NCI-H2107 treated with DMSO at 0.1 percent for 48 hours (cell line): ENCODE measurements around the gene AGPAT2.

Experiments used
- DNase-seq: peaks from one replicate; lab custom pipeline; 2025; ENCODE audit not compliant: unreplicated experiment; lab: John Stamatoyannopoulos, UW

AGPAT2 gene

DNA sequence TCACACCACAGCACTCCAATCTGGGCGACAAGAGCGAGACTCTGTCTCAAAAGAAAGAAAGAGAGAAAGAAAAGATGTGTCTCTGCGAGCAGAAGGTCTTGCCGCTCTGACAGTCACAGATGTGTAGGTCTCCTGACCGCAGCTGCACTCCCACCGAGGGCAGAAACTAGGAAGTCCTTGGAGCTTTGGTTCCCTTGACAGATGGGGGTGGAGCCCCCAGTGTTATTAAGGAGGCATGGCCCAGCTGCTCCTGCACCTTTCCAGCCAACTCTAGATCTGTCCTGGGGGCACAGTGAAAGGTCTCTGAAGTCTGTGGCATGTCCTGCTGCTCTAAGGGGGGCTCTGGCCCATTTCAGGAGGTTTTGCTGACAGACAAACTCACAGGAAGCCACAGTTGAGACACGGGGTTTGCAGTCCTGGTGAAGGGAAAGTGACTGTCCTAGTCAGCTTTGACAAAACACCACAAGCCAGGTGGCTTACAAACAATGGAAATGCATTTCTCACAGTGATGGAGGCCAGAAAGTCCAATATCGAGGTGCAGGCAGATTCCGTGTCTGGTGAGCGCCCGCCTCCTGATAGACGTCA lies 16.1 kb upstream of the AGPAT2 start:
- DNase-seq: no peak

DNA sequence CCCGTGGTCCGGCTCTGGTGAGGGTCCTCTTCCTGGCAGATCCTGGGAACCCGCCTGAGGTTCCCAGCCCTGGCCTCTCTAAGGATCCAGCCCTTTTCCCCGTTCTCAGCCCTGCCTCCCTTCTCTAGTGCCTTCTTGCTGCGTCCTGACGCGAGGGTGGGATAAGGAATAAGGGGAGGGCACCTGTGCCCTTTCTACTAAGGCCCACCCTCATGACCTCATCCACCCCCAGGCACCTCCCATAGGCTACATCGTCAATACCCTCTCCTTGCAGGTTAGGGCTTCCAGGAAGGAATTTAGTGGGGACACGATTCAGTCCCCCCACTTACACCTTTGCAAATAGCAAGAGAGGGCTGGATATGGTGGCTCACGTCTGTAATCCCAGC lies 14.4 kb upstream of the AGPAT2 start:
- no peak for DNase-seq

DNA sequence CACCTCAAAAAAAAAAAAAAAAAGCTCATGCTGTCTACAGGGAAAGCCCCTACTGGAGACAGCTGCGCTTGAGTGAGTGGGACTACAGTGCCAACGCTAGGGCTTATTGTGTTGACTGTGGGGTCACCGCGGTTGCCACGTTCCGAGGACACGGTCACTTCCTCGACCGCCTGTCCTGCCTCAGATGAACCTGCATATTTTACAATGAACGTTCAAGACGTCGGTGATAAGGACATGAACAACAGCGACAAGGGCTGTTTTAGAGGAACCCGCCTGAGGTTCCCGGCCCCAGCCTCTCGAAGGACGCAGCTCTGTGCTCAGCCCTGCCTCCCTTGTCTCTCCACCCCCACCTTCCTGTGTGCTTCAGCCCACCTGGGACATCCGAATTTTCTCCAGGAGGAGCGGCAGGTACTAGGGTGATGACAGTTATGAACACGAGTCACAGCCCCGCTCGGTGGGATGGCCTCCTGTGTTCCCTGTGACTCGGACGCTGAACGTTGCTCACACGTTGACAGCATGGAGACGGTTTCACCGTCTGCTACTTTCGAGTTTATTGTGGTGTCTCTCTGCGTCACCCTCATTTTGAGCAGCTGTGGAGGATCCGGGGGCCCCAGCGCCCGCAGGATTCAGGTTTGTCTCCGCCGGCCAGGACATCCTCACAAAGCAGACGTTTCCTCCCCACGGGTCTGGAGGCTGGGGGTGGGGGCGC lies 13.9 kb upstream of the AGPAT2 start:
- DNase-seq: no peak

DNA sequence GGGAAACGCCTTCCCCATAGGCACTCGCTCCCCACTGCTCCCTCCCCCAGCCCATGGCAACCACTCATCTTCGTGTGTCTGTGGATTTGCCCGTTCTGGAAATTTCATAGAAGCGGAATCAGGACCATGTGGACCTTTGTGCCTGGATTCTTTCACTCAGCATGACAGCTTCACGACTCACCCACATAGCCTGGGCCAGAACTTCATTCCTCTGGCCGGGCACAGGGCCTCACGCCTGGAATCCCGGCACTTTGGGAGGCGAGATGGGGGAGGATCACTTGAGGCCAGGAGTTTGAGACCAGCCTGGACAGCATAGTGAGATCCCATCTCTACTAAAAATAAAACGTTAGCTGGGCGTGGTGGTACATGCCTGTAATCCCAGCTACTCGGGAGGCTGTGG lies 13.0 kb upstream of the AGPAT2 start:
- DNase-seq: no peak

DNA sequence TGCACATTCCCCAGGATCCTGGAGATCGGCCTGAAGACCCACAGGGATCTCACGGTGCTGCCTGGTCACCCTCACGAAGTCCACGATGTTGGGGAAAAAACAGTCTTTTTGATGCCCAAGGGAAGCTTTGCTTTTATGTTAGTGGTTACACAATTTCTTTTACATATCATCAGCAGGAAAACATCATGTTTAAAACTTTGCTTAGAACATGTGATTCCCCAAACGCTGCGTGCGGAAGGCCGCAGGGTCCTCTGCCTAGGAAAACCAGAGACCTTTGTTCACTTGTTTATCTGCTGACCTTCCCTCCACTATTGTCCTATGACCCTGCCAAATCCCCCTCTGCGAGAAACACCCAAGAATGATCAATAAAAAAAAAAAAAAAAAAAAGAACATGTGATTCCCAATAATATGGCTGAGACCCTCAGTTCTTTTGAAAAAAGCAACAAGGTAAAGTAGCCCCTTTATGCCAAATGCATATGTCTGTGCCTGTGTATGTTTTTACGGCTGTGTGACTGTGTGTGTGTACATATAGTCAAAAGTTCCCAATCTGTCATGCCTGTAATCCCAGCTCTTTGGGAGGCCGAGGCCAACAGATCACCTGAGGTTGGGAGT lies 11.5 kb upstream of the AGPAT2 start:
- no peak for DNase-seq

DNA sequence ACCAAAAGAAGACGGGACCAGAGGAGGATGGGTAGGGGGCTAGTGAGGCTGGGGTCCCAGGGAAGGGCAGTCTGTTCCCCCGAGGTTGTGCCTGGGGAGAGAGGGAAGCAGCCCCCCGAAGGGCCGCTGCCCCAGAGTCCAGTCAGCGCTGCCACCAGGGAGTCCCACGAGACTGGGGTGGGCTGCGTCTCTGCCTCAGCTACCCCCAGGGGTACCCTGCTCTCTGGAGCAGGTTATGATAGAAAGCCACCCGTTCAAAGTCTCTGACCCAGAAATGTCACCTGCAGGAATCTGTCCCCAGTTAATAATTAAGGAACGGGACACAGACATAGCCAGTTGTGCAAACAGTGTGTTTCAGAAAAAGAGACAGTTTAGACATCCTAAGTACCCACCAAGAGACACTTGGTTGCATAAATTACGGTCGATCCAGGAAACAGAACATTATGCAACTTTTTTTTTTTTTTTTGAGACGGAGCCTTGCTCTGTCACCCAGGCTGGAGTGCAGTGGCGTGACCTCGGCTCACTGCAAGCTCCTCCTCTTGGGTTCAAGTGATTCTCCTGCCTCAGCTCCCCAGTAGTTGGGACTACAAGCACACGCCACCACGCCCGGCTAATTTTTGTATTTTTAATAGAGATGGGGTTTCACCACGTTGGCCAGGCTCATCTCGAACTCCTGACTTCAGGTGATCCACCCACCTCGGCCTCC lies 10.7 kb upstream of the AGPAT2 start:
- DNase-seq: no peak

DNA sequence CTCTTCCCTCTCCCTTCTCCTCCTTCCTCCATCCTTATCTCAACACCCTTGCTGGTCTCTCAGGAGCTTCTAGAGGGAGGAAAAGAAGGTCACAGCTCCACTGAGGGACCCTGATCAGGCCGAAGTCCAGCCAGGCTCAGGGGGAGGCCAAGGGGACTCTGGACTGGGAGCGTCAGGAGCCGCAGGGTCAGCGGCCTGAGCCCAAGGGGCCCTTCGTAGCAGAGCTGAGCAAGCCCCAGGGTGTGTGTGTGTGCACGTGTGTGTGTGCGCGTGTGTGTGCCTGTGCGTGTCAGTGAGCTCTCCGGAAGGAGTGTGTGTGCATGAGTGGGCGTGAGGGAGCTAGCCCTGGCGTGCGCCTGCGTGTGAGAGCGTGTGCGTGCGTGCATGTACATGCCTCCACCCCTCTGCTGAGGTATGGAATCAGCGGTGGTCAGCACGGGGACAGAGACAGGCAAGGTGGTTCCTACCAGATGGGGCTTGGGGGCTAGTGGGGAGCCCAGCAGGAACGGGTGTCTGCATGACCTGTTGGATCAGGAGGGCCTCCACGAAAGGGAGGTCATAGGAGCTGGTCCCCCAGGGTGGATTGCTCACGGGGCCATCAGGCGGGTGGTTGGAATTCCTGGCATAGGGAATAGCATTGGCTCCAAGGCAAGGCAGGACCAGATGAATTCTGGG lies 10.0 kb upstream of the AGPAT2 start:
- DNase-seq: no peak

DNA sequence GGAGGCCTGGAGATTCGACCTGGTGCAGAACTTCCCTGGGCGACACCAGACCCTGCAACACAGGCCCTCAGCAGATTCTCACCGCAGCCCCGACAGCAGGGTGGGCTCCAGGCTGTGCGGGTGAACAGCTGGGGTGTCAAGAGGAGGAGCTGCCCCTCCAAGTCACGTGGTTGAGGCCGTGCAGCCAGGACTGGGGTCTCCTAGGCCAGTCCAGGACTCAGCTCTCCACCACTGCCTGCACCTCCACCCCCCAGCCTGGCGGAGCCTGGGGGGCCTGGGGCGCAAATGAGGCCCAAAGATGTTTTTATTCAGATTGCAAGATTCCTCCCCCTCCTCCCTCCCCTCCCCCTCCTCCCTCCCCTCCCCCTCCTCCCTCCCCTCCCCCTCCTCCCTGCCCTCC lies 9.2 kb upstream of the AGPAT2 start:
- DNase-seq: no peak

DNA sequence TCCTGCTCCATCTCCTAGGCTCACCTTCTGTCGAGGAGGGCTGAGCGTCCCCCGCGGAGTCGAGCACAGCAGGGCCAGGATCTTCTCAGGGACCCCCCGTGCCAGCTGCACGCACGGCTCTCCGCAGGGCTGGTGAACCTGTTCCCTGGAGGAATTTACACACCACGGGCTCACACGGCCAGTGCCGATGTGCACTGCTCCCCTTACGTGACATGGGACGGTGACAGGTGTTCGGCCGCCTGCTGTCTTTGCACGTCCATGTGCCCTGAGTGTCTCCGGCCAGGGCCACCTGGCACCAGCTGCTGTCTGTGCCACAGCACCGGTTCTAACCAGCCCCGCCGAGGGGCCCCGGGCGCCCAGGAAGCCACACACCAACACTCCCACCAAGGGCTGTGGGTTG lies 8.7 kb upstream of the AGPAT2 start:
- peak; percentile 67 for DNase-seq

DNA sequence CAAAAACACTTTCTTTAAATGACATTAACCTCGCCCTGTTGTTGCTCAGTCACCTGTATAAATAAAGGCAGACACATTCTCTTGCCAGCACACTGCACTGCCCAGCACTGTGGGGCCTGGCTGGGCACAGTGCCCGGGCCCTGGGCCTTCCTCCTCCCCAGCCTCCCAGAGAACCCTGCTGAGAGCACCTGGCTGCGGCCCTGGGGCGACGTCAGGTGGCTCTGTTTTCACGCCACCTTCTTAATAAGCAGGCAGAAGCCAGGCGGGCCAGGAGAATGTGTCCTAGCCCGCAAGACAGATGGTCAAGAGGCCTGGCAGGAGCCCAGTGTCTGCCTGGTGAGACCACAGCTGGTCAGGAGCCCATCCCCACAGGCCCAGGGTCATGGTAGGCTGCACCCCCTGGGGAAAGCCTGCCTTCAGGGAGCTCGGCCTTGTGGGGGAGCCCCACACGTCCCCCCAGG lies 8.2 kb upstream of the AGPAT2 start:
- DNase-seq: peak; percentile 94

DNA sequence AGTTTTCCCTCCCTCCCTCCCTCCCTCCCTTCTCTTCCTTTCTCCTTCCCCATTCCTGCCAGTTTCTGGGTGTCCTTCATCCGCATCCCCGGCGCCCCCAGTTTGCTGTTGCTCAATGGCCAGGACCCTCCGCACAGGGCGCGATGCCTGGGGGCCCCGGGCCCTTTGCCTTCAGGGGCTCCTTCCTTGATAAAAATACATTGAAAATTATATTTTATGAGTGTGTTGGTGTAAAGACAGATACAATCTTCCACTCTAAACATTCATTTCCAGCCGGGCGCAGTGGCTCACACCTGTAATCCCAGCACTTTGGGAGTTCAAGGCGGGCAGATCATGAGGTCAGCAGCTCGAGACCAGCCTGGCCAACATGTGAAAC lies 7.6 kb upstream of the AGPAT2 start:
- DNase-seq: no peak

DNA sequence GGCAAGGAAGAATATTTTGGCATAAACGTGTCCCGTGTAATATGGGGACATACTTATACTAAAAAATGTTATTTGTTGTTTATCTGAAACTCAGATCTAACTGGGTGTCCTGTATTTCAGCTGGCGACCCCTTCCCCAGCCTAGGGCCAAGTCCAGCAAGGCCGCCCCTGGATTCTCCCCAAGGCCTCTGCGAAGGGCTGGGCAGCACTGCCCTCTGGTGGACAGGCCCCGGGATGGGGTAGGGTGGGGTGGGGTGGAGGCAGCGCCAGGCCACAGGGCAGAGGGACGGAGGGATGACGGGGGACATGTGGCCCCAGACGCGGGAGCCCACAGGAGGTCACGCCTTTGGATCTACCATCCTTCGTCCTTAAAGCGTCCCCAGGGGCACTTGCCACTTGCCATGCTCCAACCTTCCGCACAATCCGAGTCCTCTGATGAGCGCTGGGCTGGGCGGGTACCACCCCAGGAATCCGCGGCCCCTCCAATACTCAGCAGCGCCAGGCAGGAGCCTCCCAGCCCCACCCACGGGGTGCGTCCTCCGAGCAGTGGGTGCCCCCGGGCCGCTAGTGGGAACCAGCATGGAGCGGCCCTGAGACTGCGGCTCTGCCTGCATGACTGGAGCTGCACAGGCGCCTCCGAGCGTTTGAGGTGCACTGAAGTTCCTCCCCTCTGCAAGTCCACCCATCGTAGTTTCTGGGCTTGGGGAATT lies 7.1 kb upstream of the AGPAT2 start:
- DNase-seq: no peak

DNA sequence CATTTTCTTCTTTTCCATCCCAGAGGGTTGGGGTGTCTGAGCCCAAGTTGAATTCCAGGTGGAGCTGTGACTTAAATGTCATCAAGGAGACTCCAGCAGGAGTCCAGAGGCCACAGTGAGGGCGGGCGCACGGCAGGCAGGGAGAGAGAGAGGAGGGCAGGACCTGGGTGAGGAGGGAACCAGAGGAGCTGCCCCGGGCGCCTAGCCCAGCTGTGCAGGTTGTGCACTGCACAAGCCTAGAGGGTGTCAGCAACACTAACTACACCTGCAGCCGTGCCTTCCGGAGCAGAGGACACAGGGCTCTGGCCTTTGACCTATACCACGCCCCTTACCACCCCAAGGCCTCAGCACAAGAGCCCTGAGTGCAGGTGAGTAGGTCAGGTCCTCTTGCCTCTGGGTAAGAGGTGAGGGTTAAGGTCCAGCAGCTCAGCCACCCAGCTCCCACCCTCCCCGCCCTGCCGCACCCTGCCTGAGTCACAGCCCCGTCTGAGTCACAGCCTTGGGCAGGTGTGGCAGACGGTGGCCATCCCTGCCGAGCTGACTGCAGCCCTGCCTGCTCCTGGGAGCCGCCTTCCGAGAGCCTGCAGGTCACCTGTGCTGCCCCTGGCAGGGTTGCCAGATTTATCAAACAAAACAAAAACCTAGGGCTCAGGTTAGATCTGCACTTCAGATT lies 6.4 kb upstream of the AGPAT2 start:
- no peak for DNase-seq

DNA sequence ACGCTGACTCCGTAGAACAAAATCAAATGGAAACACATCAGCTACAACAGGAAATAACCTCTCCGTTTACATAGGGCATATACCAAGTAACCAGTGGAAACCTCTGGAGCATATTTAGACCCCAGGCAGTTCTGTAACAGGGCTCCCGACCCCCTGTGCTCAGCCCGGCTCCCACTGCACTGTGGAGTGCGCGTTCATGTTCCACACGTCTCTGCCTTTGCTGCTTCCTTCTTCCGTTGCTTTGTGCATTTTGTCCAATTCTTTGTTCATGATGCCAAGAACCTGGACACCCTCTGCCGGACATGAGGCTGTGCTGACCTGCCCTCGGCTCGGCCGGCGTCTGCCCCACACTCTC lies 5.9 kb upstream of the AGPAT2 start:
- DNase-seq: no peak

DNA sequence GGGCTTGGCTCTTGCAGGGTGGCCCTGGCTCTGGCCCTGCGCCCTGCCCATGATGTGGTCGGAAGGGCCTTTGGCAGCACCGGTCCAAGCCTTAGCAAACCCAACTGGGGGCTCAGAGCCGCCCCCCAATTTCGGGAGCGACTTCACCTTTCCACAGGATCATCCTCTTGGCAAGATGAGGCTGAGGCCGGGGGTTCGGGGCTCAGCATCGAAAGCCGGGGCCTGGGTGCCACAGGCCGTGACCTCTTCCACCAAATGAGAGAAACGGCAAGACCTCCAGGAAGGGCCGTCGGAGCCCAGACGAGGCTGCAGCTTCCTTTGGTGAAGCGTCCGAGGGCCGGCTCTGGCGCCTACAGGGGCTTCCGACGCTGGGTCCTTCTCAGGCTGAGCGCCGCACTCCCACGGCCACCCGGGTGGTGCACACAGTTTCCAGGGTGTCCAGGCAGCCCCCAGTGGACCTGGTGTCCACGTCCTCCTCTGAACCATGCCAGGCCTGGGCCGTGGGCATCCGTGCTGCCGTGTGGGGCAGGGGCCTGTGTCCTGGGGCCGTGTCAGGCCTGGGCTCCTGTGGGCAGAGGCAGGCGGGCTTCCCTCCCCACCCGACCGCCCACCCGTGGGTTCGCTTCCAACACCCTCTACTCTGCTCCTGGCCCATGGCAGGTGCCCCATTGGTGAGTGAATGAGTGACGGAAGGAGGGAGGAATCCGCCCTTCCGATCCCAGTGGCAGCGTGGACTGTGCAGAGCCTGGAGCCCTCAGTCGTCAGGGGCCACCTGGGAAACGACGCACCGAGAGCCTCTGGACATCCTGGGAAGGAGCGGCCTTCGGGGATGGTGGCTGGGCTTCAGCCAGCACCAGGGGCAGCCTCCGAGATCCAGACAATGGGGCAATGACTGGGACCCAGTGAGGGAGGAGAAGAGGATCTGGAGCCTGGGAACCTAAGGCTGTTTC lies 5.2 kb upstream of the AGPAT2 start:
- DNase-seq: no peak

DNA sequence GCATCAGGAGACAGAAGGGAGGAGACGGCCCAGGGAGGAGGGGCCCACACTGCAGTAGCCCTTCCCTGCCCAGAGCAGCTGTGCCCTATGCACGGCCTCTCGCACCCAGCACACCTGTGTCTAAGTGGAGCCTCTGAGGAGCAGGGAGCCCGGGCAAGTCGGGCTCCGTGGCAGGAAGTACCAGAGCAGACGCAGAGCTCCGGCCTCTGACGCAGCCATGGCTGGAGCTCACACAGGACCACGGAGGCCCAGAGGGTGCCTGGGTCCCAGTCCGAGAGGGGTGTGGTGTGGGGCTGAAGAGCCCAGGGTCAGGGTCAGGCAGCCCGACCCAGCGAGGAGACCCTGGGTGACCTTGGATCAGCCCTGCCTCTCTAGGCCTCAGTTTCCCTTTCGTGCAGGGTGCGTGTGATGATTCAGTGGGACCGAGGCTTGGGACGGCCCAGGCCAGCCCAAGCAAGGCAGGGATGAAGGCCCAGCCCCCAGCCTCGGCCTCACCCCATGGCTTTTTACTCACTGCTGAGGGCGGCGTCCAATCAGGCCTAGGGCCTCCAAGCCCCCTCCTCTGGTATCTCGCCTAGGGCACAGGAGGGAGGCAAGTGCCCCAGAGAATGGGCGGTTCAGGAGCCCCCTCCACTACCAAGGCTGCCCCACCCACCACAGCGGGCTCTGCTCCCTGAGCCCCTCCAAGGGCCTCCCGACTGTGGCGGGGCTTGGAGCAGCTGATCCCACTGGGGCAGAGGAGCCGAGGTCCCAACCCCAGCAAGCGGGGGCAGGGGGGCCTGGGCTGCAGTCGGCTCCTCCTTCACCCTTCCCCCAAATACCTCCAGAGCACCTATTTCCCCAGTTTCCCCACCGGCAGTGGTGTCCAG lies 4.3 kb upstream of the AGPAT2 start:
- DNase-seq: no peak

DNA sequence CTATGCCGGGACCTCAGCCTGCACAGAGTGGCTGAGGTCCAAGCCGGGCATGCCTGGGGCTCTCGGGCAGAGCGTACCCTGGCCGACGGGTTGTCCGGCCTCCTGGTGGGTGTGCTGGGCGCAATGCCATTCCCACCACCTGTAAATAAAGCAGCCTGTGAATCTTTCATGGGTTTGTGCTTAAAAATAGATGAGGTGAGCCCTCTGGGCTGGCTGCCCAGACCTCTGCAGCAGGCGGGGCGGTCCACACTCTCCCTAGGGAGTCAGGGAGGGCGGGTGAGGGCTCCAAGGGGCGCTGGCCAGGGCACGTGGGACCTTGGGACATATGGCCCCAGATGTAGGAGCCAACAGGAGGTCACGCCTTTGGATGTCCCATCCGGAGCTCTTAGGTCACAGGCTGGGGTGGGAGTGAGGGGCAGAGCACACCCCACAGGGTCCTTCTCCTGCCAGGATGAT lies 3.6 kb upstream of the AGPAT2 start:
- DNase-seq: no peak

DNA sequence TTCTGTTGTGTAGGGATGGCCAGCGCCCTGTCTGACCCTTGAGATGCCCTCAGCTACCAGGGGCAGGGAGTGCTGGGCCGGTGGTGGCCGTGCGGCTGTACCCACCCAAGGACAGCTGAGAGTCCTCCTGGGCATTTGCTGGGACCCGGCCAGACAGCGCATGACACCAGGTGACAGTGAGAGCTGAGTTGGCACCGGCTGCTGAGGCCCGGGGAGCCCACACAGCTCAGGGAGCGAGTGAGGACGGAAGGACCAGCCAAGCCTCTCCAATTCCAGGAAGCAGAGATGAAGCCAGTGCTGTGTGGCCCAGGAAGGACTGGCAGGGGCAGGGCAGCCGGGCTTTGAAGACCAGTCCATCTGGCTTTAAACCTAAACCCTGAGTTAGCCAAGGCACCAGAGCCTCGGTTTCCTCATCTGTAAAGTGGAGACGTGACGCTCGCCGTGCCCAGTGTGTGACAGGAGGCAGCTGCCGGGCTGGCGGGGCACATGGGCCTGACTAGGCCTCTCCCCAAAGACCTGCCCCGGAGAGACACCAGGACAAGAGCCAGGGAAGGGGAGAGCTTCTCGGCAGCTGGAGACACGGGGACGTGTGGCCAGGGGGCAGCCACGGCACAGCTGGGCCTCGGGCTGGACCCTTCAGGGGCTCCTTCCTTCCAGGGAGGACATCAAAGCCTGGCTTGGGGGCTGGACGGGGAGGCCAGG lies 3.0 kb upstream of the AGPAT2 start:
- DNase-seq: no peak
